Duodenal mucosa (tissue), 2 donors: ENCODE results near the gene SLC25A48.

ENCODE experiments used
- H3K27ac ChIP-seq: one replicate; pipeline ENCODE4 v1.7.0; 2013; ENCODE audit warnings: low read depth, low read length
- H3K27me3 ChIP-seq, 2 donors: one replicate each; pipeline ENCODE4 v1.7.0; 2013; ENCODE audit warnings: low read length in 2 of 2, control low read depth in 1 of 2; ENCODE audit not compliant: insufficient read depth in 2 of 2, control insufficient read depth in 1 of 2
- H3K36me3 ChIP-seq, 2 donors: one replicate each; pipeline ENCODE4 v1.7.0; 2013; ENCODE audit warnings: low read length in 2 of 2, control low read depth in 1 of 2; ENCODE audit not compliant: insufficient read depth in 2 of 2, control insufficient read depth in 1 of 2
- H3K4me1 ChIP-seq, 2 donors: one replicate each; pipeline ENCODE4 v1.7.0; 2013; ENCODE audit warnings: low read length in 2 of 2, control low read depth in 1 of 2; ENCODE audit not compliant: insufficient read depth in 2 of 2, control insufficient read depth in 1 of 2
- H3K4me3 ChIP-seq, 2 donors: one replicate each; pipeline ENCODE4 v1.7.0; 2013; ENCODE audit warnings: low read length in 2 of 2, low read depth in 1 of 2
- H3K9ac ChIP-seq, 2 donors: one replicate each; pipeline ENCODE4 v1.7.0; 2013; ENCODE audit warnings: low read length in 2 of 2, low read depth in 1 of 2
- H3K9me3 ChIP-seq, 2 donors: one replicate each; pipeline ENCODE4 v1.7.0; 2013; ENCODE audit warnings: low read length in 2 of 2, control low read depth in 1 of 2; ENCODE audit not compliant: control insufficient read depth in 1 of 2

SLC25A48 gene

GRCh38 chr5:135867599-135867998 is 33.1 kb downstream of the SLC25A48 start:
- Histone ChIP-seq H3K27ac (no peak overlapping the region), H3K27me3 (no peaks in the 10 kb centered on the region), H3K4me1 (peaks cover 9 to 33% of the 10 kb centered on the region in 2 donors), H3K4me3 (no peak overlapping the region), H3K9ac (no peak overlapping the region), H3K36me3 (no peaks in the 10 kb centered on the region), H3K9me3 (no peaks in the 10 kb centered on the region)

- Histone ChIP-seq H3K36me3 (no peaks in the 10 kb centered on the region), H3K9ac (no peak overlapping the region), H3K4me3 (no peak overlapping the region), H3K27ac (no peak overlapping the region), H3K27me3 (no peaks in the 10 kb centered on the region), H3K9me3 (no peaks in the 10 kb centered on the region), H3K4me1 (peaks cover 9 to 33% of the 10 kb centered on the region in 2 donors)
Measured at GRCh38 chr5:135868681-135869080, 34.2 kb downstream of the SLC25A48 start.

- Histone ChIP-seq H3K27me3 (no peaks in the 10 kb centered on the region), H3K36me3 (no peaks in the 10 kb centered on the region), H3K27ac (no peak overlapping the region), H3K9ac (no peak overlapping the region), H3K4me3 (no peak overlapping the region), H3K4me1 (peaks cover 9 to 33% of the 10 kb centered on the region in 2 donors), H3K9me3 (no peaks in the 10 kb centered on the region)
Measured at GRCh38 chr5:135869276-135869675, 34.8 kb downstream of the SLC25A48 start.

- Histone ChIP-seq H3K27me3 (no peaks in the 10 kb centered on the region), H3K4me1 (peaks cover 9 to 33% of the 10 kb centered on the region in 2 donors), H3K27ac (no peak overlapping the region), H3K36me3 (no peaks in the 10 kb centered on the region), H3K4me3 (no peak overlapping the region), H3K9me3 (no peaks in the 10 kb centered on the region), H3K9ac (no peak overlapping the region)
Measured at GRCh38 chr5:135869935-135870334, 35.5 kb downstream of the SLC25A48 start.

- peaks cover 9 to 33% of the 10 kb centered on the region in 2 donors for H3K4me1 ChIP-seq
- H3K27me3 ChIP-seq, result no peaks in the 10 kb centered on the region
- no peaks in the 10 kb centered on the region for H3K36me3 ChIP-seq
- no peak overlapping the region for H3K27ac ChIP-seq
- H3K9me3 ChIP-seq, result no peaks in the 10 kb centered on the region
- H3K9ac ChIP-seq, result no peak overlapping the region
- no peak overlapping the region for H3K4me3 ChIP-seq
Measured at GRCh38 chr5:135871268-135871915, 36.9 kb downstream of the SLC25A48 start.

GRCh38 chr5:135873831-135874230 is 39.4 kb downstream of the SLC25A48 start:
- no peak overlapping the region for H3K4me3 ChIP-seq
- peaks cover 9 to 15% of the 10 kb centered on the region in 2 donors for H3K4me1 ChIP-seq
- H3K27ac ChIP-seq, result no peak overlapping the region
- no peaks in the 10 kb centered on the region for H3K27me3 ChIP-seq
- no peak overlapping the region for H3K9ac ChIP-seq
- no peaks in the 10 kb centered on the region for H3K9me3 ChIP-seq
- H3K36me3 ChIP-seq, result no peaks in the 10 kb centered on the region

- no peaks in the 10 kb centered on the region for H3K36me3 ChIP-seq
- no peak overlapping the region for H3K27ac ChIP-seq
- H3K9ac ChIP-seq, result no peak overlapping the region
- H3K4me3 ChIP-seq, result no peak overlapping the region
- no peaks in the 10 kb centered on the region for H3K9me3 ChIP-seq
- H3K4me1 ChIP-seq, result peaks cover 7 to 11% of the 10 kb centered on the region in 2 donors
- H3K27me3 ChIP-seq, result no peaks in the 10 kb centered on the region
Measured at GRCh38 chr5:135874461-135874860, 40.0 kb downstream of the SLC25A48 start.

GRCh38 chr5:135875567-135875966 is 41.1 kb downstream of the SLC25A48 start:
- Histone ChIP-seq H3K9me3 (no peaks in the 10 kb centered on the region), H3K36me3 (no peaks in the 10 kb centered on the region), H3K4me1 (no peaks in the 10 kb centered on the region), H3K4me3 (no peak overlapping the region), H3K9ac (no peak overlapping the region), H3K27ac (no peak overlapping the region), H3K27me3 (no peaks in the 10 kb centered on the region)

GRCh38 chr5:135876146-135876545 is 41.7 kb downstream of the SLC25A48 start:
- Histone ChIP-seq H3K4me1 (no peaks in the 10 kb centered on the region), H3K27me3 (no peaks in the 10 kb centered on the region), H3K36me3 (no peaks in the 10 kb centered on the region), H3K27ac (no peak overlapping the region), H3K9ac (no peak overlapping the region), H3K9me3 (no peaks in the 10 kb centered on the region), H3K4me3 (no peak overlapping the region)

- Histone ChIP-seq H3K36me3 (no peaks in the 10 kb centered on the region), H3K9ac (no peak overlapping the region), H3K27me3 (no peaks in the 10 kb centered on the region), H3K4me3 (no peak overlapping the region), H3K4me1 (no peaks in the 10 kb centered on the region), H3K27ac (no peak overlapping the region), H3K9me3 (no peaks in the 10 kb centered on the region)
Measured at GRCh38 chr5:135877570-135878155, 43.2 kb downstream of the SLC25A48 start.
